ENCODE results near the gene S100A5. TPM values are rescaled to one million over a fixed set of nuclear protein-coding genes. Genes with fewer than 3 reads are reported as not detected.
"Not testable (repeated sequence)": the region's sequence is repeated elsewhere in the genome, so short reads cannot be mapped to it uniquely, and the experiment has no call there.

Gene S100A5
- total RNA-seq, 1 experiment from 2014 or later: 1.5 TPM

- DNase-seq (ENCODE audit: low spot score): no peak
- in situ Hi-C loops (cut with HindIII; ENCODE audit: low sequenced_read_pairs): no loop called here
These were observed 28.7 kb upstream of the S100A5 start for GRCh38 chr1:153569465-153569864.

GRCh38 chr1:153568367-153569099 lies 27.8 kb upstream of the S100A5 start:
- in situ Hi-C loops (cut with HindIII; ENCODE audit: low sequenced_read_pairs): no loop called here
- peak; percentile 89 for DNase-seq (ENCODE audit: low spot score)

GRCh38 chr1:153567621-153568366 lies 27.1 kb upstream of the S100A5 start:
- in situ Hi-C loops (cut with HindIII; ENCODE audit: low sequenced_read_pairs): no loop called here
- peak; percentile 5 for DNase-seq (ENCODE audit: low spot score)

- in situ Hi-C loops (cut with HindIII; ENCODE audit: low sequenced_read_pairs): no loop called here
- peak; percentile 33 for DNase-seq (ENCODE audit: low spot score)
These were observed 26.0 kb upstream of the S100A5 start for GRCh38 chr1:153566414-153567371.

GRCh38 chr1:153565529-153566374 lies 25.0 kb upstream of the S100A5 start, which contains the start of gene S100A2:
TSS of gene S100A2 (minus strand) at chr1:153565844. CDS start at chr1:153563877, 1,967 bp downstream.
- DNase-seq (ENCODE audit: low spot score): no peak
- in situ Hi-C loops (cut with HindIII; ENCODE audit: low sequenced_read_pairs): no loop called here

- in situ Hi-C loops (cut with HindIII; ENCODE audit: low sequenced_read_pairs): no loop called here
- no peak for DNase-seq (ENCODE audit: low spot score)
These were observed 23.3 kb upstream of the S100A5 start for GRCh38 chr1:153563991-153564390.

GRCh38 chr1:153563483-153563901 lies 22.8 kb upstream of the S100A5 start:
- in situ Hi-C loops (cut with HindIII; ENCODE audit: low sequenced_read_pairs): no loop called here

GRCh38 chr1:153562021-153562420 lies 21.3 kb upstream of the S100A5 start:
- in situ Hi-C loops (cut with HindIII; ENCODE audit: low sequenced_read_pairs); DNase-seq (ENCODE audit: low spot score): not testable (repeated sequence)

More at GRCh38 chr1:153563483-153563901, 22.8 kb upstream of the S100A5 start:
- DNase-seq (ENCODE audit: low spot score): no peak

- in situ Hi-C loops (cut with HindIII; ENCODE audit: low sequenced_read_pairs): no loop called here
- DNase-seq (ENCODE audit: low spot score): no peak
These were observed 20.8 kb upstream of the S100A5 start for GRCh38 chr1:153561466-153561985.

GRCh38 chr1:153560771-153561465 lies 20.2 kb upstream of the S100A5 start:
- in situ Hi-C loops (cut with HindIII; ENCODE audit: low sequenced_read_pairs): no loop called here
- DNase-seq (ENCODE audit: low spot score): no peak

GRCh38 chr1:153560241-153560640 lies 19.5 kb upstream of the S100A5 start:
- DNase-seq (ENCODE audit: low spot score): no peak
- in situ Hi-C loops (cut with HindIII; ENCODE audit: low sequenced_read_pairs): no loop called here

GRCh38 chr1:153557877-153558276 lies 17.1 kb upstream of the S100A5 start:
- no peak for DNase-seq (ENCODE audit: low spot score)
- in situ Hi-C loops (cut with HindIII; ENCODE audit: low sequenced_read_pairs): no loop called here

GRCh38 chr1:153556348-153556747 lies 15.6 kb upstream of the S100A5 start:
- DNase-seq (ENCODE audit: low spot score): no peak
- in situ Hi-C loops (cut with HindIII; ENCODE audit: low sequenced_read_pairs): no loop called here

GRCh38 chr1:153553830-153554541 lies 13.3 kb upstream of the S100A5 start:
- no peak for DNase-seq (ENCODE audit: low spot score)
- in situ Hi-C loops (cut with HindIII; ENCODE audit: low sequenced_read_pairs): no loop called here

GRCh38 chr1:153553096-153553495 lies 12.4 kb upstream of the S100A5 start:
- no peak for DNase-seq (ENCODE audit: low spot score)
- in situ Hi-C loops (cut with HindIII; ENCODE audit: low sequenced_read_pairs): no loop called here

- in situ Hi-C loops (cut with HindIII; ENCODE audit: low sequenced_read_pairs): no loop called here
- DNase-seq (ENCODE audit: low spot score): no peak
These were observed 11.6 kb upstream of the S100A5 start for GRCh38 chr1:153552335-153552734.

GRCh38 chr1:153550827-153551500 lies 10.2 kb upstream of the S100A5 start:
- DNase-seq (ENCODE audit: low spot score): no peak
- in situ Hi-C loops (cut with HindIII; ENCODE audit: low sequenced_read_pairs): no loop called here
